Epithelial cell of esophagus (primary cell): ENCODE results near the gene DPPA4.
"Not testable (repeated sequence)": the region's sequence is repeated elsewhere in the genome, so short reads cannot be mapped to it uniquely, and the experiment has no call there.

Experiments used
- DNase-seq: peaks from one replicate; pipeline ENCODE4 v3.0.0; 2010; ENCODE audit warnings: low read depth
- H3K4me3 ChIP-seq: 2 replicates; pipeline ENCODE4 v1.5.1; 2011; ENCODE audit warnings: mild to moderate bottlenecking, low read length, control low read depth
- CTCF ChIP-seq: IDR thresholded peaks from 2 replicates; pipeline ENCODE4 v1.5.1; 2011; ENCODE audit warnings: low read depth, mild to moderate bottlenecking, low read length, control low read depth, inconsistent platforms; ENCODE audit not compliant: insufficient read depth; ENCODE audit errors: missing control alignments

DPPA4 gene

GRCh38 chr3:109337393-109337792, at the start of gene DPPA4:
DPPA4 (minus strand) TSS chr3:109337546; CDS start chr3:109337517, 29 bp downstream.
- no peak for DNase-seq
- TF ChIP-seq CTCF = no peak
- H3K4me3 ChIP-seq = peak within 1 kb of the TSS; percentile 7

GRCh38 chr3:109385442-109386318, 48.3 kb upstream of the DPPA4 start:
- TF ChIP-seq CTCF = no peak
- H3K4me3 ChIP-seq = no peak overlapping the region
- DNase-seq = no peak

- TF ChIP-seq CTCF = no peak
- no peak for DNase-seq
- H3K4me3 ChIP-seq = no peak overlapping the region
Observed at GRCh38 chr3:109384164-109384563, 46.8 kb upstream of the DPPA4 start.

- no peak overlapping the region for H3K4me3 ChIP-seq
- no peak for TF ChIP-seq CTCF
- DNase-seq = no peak
Observed at GRCh38 chr3:109382588-109382987, 45.2 kb upstream of the DPPA4 start.

GRCh38 chr3:109375975-109376374, 38.6 kb upstream of the DPPA4 start:
- DNase-seq = no peak
- H3K4me3 ChIP-seq = no peak overlapping the region
- TF ChIP-seq CTCF = no peak

GRCh38 chr3:109374434-109374833, 37.1 kb upstream of the DPPA4 start:
- not testable (repeated sequence) for H3K4me3 ChIP-seq, DNase-seq

GRCh38 chr3:109373933-109374332, 36.6 kb upstream of the DPPA4 start:
- DNase-seq = no peak
- H3K4me3 ChIP-seq = no peak overlapping the region
- no peak for TF ChIP-seq CTCF
